CD4-positive, alpha-beta T cell treated with Interleukin-4 for 1 hour (primary cell): Measurements from ENCODE around the gene CDK9.

Experiments used
- DNase-seq, 2 donors: peaks; one replicate each; pipeline ENCODE4 v3.0.0-alpha.2; 2020 to 2022

Gene CDK9

DNA sequence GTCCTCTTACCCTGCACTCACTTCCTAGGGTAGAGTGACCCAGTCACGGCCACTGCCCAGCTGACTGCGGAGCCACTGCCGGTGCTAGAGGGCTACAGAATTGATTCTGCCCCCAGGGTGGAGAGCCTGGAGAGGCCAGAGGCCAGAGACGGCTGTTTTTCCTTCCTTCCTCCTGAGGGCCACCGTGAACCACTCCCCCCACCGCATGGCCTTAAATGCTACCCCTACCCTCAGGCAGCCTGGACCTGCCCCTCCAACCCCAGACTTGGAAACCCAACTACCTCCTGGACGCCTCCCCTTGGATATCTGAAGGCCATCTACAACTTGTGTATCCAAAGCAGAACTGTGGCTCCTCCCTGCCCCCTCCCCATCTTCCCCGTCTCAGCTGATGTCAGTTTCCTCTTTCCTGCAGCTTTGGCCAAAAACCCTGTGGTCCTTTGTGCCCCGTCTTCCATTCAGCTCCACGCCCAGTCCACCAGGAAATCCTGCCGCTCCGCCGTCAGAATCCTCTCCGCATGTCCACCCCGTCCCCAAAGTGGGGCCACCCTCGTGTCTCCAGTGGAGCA, 23.6 kb upstream of the CDK9 start:
- DNase-seq: peak in 1 of 2 donors; percentile 29

DNA sequence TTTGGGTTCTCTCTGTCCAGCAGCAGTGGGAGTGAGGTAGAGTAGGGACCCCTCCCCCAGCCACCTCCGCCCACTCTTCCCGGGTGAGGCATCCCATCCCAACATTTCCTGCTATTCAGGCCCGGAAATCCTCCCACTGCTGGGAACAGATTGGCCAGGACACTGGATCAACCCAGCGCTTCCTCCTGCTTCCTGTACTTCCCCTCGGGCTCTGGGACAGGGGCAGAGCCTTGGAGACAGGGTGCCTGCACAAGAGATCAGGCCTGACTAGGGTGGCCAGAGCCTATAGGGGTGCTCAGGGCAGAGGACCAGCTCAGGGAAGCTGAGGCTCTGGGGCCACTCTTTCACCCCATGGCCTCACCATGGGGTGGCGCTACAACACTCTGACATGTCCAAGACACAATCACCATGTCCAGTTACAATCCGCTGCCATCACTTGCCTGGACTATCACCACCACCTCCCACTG, 21.9 kb upstream of the CDK9 start:
- peak in 1 of 2 donors; percentile 47 for DNase-seq

DNA sequence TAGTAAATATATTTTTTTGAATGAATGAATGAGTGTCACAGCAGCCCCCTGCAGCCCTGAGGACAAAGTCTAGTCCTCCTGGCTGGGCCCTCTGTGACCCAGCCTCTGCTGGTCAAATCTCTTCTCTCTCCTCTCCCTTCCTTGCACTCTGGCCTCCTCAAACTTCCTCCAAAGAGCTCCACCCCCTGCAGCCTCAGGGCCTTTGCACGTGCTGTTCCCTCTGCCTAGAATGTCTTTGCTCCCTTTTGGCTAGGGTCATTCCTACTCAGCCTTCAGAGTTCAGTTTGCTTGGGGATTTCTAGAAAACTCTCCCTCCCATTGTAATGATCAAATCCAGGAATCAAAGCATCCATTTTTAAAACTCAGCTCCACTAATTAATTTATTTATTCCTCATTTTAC, 20.4 kb upstream of the CDK9 start:
- no peak for DNase-seq

DNA sequence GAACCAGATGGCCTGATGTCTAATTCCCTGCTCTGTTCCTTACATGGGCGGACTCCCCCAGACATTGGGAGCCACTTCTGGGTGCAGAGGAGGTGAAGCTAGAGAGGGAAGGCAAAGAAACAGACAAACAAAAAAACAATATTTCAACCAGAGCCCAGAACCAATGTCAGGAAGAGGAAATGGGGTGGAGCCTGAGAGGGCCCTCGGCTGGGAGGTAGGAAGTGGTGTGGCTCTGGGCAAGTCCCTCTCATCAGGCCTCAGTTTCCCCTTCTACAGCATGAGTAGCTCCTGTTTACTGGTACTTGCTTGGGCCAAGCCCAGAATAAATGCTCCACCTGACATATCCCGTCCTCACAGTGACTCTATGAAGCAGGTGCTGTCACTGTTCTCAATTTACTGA, 18.4 kb upstream of the CDK9 start:
- no peak for DNase-seq

DNA sequence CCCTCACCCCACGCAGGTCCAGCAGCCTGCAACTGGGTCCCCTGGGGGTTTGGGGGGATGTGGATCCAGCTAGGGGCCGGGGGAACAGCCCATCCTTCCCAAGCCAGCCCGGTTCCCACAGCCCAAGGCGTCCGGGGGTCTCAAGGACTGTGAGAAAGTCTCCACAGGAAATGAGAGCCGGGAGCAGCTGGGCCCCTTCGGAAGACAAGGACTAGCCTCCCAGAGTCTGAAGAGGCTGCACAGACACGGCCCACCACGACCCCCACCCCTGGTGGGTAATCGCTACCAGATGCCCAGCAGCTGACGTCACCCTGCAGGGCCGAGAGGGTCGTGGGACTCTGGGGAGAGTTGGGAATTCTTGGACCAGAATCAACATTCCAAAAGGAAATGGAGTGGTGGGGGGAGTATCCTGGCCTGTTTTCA, 17.9 kb upstream of the CDK9 start:
- no peak for DNase-seq

DNA sequence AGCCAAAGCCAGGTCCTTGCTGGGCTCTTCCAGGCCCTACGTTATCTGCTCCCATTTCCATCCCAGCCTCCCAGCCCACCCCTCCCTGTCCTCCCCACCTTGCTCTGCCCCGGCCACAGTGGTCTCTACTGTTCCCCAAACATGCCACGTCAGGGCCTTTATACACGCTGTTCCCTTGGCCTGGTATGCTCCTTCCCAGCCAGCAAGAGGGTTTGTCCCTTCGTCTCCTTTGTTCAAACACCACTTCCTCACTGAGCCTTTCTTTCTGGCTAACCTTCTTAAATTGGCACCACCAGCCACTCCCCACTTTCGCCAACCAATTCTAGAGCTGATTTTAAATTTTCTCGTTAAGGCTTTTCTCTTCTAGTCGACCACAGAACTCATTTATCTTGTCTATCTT, 17.1 kb upstream of the CDK9 start:
- no peak for DNase-seq

DNA sequence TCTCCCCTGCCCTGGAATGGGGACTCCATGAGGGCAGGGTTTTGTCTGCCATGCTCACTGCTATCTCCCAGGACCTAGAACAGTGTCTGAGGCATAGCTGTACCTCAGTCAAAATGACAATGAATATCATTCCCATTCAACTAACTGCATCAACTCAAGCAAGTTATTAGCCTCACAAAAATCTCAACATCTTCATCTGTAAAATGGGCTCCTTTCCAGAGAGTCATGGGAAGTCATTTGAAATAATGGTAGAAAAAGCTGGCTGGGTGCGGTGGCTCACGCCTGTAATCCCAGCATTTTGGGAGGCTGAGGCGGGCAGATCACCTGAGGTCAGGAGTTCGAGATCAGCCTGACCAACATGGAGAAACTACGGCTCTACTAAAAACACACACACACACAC, 16.7 kb upstream of the CDK9 start:
- no peak for DNase-seq

DNA sequence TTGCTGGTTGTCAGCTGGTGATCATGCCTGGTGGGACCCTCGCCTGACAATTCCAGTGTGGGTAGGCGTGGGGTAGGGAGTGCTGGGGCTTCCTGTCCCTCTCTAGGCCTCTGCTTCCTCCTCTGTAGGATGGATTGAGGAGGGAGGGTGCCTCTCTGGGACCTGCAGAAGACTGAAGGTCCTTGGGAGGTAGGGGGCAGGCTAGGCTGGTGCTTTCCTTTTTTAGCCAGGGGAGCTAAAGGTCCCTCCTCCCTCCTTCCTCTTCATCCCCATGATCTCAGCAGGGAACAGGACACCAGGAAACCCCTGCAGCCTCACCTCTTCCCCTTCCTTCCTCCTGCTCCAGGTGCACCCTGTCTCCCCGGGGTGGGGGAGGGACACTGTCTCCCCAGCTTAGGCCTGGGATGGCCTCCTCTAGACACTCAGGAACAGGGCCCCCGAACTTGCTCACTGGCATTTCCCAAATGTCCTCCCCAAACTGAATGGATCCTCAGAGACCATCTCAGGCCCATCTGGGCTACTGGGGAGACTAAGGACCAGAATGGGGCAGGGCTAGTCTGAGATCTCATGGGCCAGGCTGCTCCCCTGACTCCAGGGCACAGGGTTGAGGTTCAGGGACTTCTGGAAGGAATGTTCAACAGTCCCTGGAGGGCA, 15.8 kb upstream of the CDK9 start:
- no peak for DNase-seq

DNA sequence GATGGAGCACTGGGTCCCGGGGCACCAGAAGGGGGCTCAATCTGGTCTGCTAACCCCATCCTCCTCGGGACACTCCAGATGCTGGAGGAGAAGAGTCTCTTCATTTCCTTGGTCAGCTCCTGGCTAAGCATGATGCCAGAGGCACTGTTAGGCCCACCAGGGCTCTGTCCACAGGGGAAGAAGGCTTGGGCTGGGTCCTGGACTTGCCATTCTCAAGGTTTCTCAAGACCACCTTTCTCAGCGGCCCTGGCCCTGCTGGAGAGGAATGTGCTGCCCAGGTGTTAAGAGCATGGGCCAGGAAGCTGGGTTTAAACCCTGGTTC, 15.3 kb upstream of the CDK9 start:
- DNase-seq: no peak

DNA sequence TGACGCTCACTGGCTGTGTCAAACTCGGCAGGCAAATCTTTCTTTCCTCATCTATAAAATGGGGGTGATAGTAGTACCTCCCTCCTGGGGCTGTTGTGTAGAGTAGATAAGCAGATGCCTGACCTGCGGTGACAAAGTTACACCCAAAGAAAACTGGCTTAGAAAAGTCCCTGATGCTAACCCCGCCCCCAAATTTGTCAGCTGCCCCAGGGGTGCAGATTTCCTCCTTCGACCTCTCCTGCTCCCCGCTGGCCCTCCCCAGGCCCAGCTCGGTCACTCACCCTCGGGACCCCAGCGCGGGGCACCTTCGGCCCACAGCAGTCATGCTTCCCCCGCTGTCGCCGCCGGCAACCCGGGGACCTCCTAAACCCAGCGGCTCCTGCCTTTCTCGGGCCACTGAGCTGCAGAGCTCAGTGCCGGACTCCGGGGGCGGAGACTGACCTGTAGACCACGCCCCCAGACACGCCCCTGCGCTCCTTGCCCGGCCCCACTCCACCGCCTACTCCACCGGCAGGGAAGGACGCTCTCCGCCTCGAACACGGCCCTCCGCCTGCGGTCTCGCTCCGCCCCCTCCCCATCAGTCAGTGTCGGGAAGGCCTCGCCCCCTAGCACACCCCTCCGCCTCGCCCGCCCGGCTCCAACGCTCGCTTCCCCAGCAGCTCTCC, 14.8 kb upstream of the CDK9 start:
- peak; percentile 97 for DNase-seq

DNA sequence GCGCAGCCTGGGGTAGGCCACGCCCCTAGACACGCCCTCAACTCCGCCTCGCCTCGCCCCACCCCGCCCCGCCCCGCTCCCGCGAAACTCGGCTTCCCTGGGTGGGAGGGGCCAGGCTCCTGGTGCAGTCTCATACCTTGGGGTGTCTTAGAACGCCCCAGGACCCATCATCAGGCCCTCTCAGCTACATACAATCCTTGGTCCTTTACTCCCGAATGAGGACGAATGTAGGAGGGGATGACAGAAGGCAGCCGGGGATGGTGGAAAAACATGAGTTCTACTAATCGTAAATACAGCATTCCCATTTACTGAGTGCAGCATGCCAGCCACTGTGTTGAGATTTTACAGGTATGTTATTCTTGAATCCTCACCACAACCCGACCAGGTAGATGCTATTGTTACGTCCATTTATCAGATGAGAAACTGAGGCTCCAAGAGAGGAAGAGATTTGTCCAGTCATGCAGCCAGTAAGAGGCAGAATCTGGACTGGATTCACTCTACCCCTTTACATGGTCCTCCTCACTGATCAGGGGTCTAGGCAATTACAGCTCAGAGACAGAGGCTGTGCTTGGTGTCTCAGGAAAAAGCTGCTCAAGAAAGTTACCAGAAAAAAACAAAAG, 14.2 kb upstream of the CDK9 start:
- no peak for DNase-seq

DNA sequence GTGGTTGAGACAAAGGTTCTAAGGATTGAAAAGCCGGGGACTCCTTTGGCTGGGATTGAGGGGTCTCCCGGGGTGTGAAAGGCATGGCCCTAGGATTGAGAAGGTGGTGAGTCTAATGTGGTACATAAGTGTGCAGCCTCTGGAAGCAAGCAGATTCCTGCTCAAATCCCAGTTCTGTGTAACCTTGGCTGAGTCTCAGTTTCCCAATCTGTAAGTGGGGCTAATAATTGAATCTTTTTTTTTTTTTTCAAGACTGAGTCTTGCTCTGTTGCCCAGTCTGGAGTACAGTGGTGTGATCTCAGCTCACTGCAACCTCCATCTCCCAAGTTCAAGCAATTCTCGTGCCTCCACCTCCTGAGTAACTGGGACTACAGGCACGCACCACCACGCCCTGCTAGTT, 13.2 kb upstream of the CDK9 start:
- no peak for DNase-seq

DNA sequence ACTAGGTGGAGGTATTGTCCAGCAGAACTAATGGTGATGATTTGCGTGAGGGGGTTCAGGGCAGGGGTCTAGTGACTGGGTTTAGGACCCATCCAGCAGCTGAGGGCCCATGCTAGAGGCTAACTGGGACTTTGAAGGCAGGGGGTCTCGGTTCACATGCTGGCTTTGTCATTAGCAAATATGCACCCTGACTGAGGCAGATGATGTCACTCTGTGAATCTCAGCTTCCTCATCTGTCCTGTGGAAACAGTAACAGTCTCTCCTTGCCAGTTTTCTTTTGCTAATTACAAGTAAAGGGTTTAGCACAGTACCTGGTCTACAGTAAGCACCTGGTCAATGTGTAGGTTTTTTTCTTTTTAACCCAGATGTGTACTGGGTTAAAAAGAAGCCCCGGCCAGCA, 12.6 kb upstream of the CDK9 start:
- no peak for DNase-seq

DNA sequence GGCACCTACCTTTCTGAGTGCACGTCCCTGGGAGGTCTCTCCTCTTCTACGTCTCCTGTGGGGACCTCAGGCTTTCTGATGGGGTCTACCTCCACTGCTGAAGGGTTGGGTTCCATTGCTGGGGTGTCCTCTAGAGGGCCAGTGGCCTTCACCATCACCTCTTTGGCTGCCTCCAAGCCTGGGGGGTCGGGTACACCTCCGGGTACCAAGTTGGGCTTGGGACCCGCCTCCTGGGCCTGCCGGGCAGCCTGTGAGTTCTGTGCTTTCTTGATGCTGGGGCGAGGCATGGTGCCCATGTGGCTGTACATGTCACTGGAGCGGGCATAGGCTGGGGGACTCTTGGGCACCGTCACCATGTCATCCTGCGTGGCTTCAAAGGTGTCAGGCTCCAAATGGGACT, 11.9 kb upstream of the CDK9 start:
- no peak for DNase-seq

DNA sequence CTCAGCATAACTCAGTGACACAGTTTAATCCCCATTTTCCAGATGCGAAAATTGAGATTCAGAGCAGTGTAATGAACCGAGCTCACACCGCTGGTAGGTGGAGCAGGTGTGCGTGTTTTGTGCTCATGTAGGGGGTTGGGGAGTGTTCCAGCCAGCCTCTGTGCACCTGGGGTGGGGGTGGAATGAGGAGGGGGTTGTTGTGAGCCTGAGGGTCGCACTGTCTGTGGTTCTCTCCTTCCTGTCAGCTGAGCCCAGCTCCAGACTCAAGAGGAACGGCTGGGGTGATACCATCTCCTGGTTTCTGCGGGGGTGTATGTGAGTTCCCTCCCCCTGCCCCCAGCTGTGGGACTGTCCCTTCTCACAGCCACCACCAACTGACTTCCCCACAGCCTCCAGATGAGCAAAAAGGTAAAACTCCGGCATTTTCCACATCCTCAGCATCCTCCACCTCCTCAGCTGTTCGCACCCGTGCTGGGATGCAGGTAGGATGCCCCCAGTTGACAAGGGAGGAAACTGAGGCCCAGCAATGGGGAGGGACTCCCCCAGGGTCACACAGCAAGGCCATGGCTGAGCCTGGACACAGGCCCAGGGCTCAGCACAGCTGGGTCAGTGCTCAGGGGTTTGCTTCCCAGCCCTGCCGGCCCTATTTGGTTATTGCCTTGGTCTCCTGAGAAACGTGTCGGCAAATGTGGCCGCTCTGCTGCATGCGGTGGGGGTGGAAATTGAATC, 9.5 kb upstream of the CDK9 start:
- peak; percentile 86 to 87 for DNase-seq

DNA sequence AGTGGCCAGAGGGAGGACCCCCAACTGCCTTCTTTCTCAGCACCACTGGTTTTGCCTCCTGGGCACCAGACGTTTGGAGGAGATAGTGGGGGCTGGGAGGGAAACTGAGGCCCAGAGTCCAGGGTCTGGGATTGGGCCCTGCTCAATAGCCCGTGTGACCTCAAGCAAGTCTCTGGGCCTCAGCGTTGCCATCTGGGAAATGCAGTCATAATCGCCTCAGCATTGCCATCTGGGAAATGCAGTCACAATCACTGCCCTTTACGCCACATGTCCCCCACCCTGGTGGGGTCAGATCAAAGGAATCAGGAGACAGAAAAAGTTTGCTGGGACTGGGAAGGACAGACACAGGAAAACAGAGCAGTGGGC, 8.9 kb upstream of the CDK9 start:
- DNase-seq: no peak

DNA sequence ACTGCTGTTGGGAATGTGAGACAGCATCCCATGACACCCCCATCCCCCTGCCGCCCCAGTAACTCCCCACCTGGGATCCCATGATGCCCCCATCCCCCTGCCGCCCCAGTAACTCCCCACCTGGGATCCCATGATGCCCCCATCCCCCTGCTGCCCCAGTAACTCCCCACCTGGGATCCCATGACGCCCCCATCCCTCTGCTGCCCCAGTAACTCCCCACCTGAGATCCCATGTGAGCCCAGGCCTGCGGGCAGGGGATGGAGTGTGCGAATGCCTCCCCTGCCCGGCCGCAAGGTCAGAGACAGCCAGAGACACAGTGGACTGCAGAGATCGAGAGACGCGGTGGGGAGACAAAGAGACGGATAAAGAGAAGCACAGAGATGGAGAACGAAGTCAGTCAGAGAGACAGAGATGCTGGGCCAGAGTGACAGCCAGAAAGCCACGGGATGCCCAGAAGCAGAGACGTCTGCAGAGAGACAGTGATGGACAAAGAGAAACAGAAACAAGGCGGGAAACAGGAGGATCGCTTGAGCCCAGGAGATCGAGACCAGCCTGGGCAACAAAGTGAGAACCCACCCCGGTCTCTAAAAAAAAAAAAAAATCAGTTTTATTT, 8.4 kb upstream of the CDK9 start:
- DNase-seq: peak in 1 of 2 donors; percentile 37

DNA sequence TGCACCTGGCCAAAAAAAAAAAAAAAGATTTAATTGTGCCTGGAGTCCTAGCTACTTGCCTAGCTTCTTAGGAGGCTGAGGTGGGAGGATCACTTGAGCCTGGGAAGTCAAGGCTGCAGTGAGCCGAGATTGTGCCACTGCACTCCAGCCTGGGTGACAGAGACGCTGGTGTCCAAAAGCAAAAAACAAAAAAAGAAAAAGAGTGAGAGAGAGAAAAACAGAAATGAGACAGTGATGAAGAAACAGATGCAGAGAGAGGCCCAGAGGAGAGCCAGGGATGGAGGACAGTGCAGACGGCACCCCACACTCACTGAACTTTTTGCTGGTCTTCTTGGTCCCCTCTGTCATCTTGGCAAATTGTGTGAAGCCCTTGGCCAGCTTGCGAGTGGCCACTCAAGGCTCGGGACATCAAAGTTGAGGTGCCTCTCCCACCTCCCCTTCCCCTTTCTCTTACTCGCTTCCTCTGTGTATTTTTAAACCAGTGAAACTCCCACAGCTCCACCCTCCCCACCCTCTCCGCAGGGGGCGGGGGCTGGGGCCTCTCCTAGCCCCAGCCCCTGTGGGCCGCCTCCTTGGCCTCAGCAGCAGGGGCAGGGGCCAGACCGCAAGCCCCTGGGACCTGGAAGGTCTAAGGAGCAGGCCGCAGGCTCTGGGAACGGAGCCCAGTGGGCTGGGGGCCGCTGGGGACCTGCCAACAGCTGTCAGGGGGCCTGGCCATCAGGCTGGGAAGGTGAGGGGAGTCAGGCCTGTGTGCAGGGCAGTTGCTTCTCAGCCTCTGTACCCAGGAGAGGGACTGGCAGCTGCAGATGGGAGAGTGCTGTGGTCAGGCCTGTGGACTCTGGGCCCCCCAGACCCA, 7.3 kb upstream of the CDK9 start, which contains the start of gene SH2D3C:
Gene SH2D3C (minus strand): TSS at position 387 of the 856 bp plus-strand sequence. CDS start 39 bp downstream, at position 348.
- peak; percentile 61 to 72 for DNase-seq

DNA sequence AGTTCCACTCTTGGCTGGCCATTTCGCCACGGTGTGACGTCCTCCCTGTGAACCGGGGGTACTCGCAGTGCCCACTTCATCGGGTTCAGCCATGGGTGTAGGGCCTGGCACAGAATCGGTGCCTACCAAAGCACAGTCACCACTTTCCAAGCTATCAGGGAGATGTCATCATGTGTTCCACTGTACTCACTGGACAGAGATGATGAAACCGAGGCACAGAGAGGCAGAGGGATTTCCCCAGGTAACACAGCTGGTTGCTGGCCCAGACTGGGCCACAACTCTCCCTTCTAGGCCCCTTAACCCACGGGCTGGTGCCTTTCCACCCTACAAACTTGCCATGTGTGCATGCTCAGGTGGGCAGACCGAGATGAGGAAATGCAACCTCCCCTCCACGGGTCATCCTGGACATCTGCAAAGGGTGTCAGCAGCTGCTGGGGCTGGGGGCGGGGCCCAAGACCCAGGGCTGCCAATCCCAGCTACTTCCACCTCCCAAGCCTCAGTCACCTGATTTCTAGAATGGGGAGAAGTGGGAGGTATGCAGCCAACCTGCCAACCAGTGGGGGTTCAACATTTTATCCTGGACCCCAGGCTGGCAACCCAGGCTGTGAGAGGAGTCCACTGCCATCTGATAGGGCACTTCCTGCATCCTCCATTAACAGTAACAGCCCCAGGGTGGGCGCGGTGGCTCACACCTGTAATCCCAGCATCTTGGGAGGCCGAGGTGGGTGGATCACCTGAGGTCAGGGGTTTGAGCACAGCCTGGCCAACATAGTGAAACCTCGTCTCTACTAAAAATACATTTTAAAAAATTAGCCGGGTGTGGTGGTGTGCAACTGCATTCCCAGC, 6.5 kb upstream of the CDK9 start:
- peak; percentile 76 to 77 for DNase-seq

DNA sequence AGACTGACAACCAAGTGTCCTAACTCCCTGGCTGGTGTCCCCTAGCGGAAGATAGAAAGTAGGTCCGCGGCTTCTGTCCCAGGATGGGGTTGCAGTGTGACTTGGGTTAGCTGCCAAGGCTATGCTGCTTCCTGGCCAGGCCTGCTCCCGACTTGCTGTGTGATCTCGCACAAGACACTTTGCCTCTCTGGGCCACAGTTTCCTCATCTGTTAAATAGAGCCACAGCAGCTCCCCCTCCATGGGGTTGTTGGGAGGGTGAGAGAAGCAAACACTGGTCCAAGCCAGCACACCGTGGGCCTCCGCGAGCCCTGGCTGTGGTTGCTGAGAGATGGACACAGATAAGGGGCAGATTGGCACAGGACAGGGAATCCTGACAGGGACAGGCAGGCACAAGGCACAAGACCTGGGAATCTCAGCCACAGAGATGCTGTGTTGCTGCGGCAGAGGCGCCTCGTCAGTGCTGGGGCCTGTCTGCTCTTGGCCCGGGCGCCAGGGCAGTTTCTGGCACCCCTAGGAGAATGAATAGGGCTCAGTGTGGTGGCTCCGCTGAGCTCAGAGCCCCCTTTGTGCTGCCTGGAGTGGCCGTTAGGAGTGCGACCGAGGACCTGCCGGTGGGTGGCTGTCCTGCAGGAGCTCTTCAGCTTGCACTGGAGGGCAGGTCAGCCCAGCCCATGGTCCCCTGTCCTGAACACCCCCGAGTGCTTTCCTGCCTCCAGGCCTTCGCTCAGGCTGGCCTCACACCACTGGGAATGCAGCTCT, 5.5 kb upstream of the CDK9 start:
- no peak for DNase-seq
